HG03460 (cell line): ENCODE data around the gene LIMS2.
A peak's percentile ranks its signal among the peaks of the same experiment; 100 is the strongest.

ENCODE experiments used
- ATAC-seq: cut with Tn5 transposase; IDR thresholded peaks from one replicate; pipeline ENCODE4 v1.9.1; 2021; ENCODE audit not compliant: unreplicated experiment

Gene LIMS2

DNA sequence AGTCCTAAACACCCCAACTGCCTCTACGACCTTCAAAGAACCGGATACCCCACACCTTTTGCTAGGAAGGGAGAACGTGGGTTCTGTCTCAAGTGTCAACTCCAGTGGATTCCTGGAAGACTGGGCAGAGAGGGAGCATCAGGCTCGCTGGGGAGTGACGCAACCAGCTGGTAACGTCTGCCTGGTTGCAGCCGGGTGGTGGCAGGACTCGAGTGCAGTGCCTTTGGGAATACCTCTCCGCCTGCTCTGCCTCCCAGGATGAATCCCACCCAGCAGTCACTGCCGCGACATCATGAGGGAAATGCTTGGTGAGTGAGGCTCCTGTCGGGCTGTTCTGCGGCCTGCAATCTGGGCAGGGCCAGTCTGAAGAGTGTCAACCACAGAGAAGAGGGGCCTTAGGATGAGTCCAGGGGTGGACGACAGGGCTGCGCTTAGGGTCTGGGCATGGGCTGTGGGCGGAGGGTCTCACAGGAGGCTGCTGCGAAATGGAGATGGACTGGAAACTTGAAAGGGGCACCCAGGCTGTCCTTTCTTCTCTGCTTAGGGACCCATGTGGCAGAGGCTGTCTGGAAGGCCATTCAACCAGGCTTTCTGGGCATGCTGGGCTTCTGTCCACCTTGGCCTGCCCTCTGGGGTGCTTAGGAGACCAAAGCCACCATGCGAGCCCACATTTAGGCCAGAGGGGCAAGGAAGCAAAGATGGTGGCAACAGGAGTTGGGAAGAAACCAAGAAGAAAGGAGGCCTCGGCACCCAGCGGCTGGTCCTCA is 16.5 kb downstream of the LIMS2 start:
- ATAC-seq, result no peak

DNA sequence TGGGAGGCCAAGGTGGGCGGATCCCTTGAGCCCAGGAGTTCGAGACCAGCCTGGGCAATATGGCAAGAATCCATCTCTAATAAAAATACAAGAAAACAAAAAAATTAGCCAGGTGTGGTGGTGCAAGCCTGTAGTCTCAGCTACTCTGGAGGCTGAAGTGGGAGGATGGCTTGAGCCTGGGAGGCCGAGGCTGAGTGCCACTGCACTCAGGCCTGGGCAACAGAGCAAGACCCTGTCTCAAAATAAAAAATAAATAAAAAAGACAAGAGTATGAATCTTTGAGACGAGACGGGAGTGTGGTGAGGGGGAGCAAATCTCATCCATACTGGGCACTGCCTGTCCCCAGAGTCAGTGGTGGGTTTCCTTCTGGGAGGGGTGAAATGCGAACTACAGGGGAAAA is 17.2 kb downstream of the LIMS2 start:
- no peak for ATAC-seq

DNA sequence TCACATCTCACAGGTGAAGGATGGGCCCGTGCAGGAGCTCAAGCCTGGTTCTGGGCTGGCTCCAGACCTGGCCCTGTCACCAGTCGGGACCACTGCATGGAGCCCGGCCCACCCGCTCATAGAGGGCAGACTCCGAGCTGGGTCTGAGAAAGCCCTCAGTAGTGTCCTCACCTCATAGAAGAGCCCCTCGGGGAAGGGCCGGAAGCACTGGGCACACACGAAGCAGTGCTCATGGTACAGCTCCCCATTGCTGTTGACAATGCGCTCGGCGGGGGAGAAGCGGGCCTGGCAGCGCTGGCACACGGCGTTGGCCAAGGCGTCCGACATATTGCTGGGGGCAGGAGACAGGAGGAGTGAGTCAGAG is 18.1 kb downstream of the LIMS2 start:
- ATAC-seq, result no peak

GRCh38 chr2:127656569-127657231 is 18.6 kb downstream of the LIMS2 start:
- ATAC-seq, result no peak

GRCh38 chr2:127655209-127656073 is 19.9 kb downstream of the LIMS2 start:
- no peak for ATAC-seq

DNA sequence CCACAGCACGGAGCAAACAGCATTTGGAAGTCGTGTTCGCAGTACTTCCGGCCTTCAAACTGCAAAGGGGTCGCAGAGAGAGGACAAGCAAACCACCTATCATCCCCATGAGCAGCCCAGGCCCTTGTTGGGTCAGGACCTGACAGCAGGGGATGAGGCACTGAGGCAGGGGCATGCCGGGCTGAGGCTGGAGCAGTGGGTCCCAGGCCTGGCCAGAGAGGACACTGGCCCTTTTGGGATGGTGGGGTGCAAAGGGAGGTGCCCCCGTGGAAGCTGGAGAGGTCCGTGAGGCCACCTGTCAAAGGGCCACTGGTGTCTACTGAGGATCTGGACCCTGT is 20.5 kb downstream of the LIMS2 start:
- no peak for ATAC-seq

DNA sequence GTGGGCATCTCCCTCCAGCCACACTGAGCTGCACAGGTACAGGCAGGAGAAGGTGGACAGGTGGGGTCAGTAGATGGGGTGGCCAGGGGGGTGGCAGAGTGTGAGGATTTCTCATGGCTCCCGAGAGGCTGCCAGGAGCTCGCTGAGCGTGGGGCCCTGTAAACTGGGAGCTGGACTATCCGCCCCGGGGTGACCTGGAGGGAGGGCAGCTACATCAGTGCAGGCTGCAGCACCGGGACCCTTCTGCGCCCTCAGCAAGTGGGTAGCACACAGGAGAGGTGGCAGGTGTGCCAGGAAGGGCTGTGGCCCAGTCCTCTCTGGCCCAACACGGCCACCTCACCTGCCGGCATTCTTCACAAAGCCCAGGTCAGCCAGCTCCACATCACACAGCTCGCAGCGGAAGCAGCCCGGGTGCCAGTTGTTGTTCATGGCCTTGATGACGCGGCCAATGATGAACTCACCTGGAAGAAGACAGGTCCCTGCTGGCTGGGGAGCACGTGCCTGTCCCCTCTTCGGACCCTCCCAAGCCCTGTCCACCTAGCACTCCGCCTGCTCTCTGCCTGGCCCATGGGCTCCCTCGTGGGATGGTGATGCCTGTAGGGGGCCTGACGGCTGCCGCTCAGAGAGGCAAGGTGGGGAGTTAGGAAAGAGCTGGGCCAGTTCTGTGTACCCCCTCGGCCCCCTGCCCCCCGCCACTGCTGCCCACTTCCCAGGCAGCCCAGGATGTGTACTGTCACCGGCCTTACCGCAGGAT is 21.1 kb downstream of the LIMS2 start:
- ATAC-seq, result no peak

- no peak for ATAC-seq
Measured at GRCh38 chr2:127653421-127654083, 21.8 kb downstream of the LIMS2 start.

DNA sequence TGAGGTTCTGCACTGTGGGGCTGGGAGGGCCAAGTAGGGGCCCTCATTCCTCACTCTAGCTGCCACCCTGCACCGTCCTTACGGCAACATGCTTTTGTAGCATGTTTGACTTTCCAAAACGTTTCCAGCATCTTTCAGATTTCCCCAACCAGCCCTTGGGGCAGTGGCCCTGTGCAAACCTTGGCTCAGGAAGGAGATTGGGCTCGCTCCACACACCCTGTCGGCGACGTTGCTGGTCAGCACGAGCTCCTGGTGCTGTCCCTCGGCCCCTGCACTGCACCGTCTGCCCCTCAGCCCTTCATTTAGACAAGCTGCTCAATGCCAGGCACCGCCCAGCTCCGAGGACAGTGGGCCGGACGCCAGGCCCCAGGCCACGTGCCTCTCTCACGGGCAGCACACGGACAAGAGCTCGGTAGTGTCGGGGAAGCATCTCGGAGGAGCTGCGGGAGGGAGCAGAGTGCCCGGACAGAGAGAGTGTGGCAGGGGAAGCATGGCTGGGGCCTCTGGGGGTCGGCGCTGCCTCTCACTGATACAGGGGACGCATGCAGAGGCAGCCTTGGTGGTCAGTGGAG is 22.5 kb downstream of the LIMS2 start:
- ATAC-seq, result no peak

DNA sequence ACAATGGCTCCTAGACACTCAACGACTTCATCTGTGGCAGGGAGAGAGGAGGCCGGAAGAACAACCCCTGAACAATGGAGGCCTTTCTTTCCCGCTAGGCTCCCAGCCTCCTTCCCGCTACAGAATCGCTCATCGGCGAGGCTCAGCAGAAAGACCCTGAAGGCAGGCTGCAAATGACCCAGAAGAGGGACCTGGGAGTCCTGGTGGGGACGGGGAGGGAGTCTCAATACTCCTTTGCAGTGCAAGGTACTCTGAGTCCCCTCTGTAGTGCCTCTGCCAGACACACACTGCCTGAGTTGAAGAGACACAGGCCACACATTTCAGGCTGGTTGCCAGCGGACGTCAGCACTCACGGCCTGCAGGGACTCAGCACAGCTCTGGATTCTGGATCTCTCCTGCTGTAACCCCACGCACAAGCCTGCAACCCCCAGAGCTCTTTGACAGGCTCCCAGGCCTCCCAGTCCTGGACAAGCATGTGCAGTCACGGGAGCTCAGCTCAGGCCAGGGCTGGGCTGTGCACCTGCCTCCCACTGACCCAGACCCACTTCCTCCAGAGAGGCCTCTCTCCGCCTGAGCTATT is 23.3 kb downstream of the LIMS2 start:
- ATAC-seq, result no peak

GRCh38 chr2:127651381-127651809 is 23.9 kb downstream of the LIMS2 start:
- no peak for ATAC-seq

GRCh38 chr2:127650785-127651380 is 24.4 kb downstream of the LIMS2 start:
- no peak for ATAC-seq

DNA sequence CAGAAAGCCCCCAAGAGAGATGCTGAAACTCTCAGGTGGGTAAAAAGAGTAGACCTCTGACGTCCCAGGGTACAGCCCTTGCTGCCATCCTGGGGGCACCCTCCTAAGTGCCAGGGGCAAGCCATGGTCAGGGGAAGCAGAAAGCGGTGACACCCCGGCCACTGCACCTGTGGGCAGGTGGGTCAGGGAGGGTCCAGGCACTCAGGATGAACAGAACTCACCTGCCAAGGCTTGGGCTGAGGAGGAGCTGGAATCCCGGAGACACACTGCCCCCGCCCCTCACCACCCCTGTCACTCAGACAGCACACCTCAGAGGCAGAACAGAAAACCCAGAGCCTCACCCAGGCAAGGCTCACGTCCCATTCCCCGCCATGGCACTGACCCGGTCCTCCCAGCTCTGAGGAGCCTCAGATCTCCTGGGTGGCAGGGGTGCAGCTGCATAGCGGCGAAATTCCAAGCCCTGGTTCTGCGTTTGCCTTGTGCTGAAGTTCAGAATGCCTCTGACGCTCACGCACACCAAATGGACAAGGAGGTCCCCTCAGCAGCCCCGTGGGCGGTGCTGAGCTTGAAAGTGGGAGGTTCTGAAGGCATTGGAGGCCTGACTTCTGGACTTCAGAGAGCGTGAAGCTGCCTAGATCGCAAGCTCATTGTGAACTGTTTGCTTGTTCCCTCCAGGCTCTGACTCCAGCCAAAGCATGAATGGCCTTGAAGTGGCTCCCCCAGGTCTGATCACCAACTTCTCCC is 25.1 kb downstream of the LIMS2 start:
- peak; percentile 13 for ATAC-seq

GRCh38 chr2:127649684-127650040 is 25.7 kb downstream of the LIMS2 start:
- ATAC-seq, result peak; percentile 70

DNA sequence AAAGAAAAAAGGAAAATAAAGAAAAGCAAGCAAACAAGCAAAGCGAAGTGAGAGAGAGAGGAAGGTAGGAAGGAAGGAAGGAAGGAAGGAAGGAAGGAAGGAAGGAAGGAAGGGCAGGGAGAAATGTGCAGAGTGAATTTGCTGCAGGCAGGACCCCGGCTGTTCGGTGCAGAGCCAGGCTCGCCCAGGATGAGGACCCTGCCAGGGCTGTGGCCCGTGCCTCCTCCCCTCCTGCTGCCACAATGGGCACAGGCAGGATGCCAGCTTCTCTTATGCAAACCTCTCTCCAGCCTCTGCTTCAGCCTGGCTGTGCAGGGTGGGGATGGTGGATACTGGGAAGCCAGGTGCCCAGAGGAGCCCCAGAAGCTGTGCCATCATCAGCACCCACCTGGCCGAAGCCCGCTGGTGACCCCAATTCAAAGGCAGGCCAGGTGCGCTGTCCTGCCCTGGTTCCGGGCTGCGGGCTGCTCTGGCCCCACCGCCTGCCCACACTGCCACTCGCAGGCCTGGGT is 26.2 kb downstream of the LIMS2 start:
- no peak for ATAC-seq

- no peak for ATAC-seq
Measured at GRCh38 chr2:127648321-127648720, 27.0 kb downstream of the LIMS2 start.

- no peak for ATAC-seq
Measured at GRCh38 chr2:127647242-127648190, 27.8 kb downstream of the LIMS2 start.
